ENCODE data around the gene ZNF217.
A peak's percentile ranks its signal among the peaks of the same experiment; 100 is the strongest.
"Not testable (repeated sequence)": the region's sequence is repeated elsewhere in the genome, so short reads cannot be mapped to it uniquely, and the experiment has no call there.

The ZNF217 gene

DNA sequence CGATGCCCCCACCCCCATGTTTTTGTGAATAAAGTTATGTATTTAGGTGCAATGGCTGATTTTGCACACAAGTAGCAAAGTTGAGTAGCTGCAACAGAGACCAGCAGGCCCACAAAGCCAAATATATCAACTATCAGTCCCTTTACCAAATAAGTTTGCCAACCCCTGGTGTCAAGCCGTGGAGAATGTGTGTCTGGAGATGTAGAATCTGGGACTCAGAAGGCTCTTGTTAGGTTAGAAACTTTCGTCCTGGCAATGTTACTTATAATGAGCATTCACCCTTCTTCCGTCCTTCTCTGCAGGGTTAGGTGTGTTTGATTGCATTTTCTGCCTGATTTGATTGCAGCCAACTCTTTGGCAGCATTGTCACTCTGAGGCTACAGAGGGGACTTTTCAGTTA, 57.8 kb downstream of the ZNF217 start:
- Histone ChIP-seq H3K9me3 (ENCODE audit: insufficient read depth, low read length) (no peaks in the 10 kb centered on the region), H3F3A (ENCODE audit: insufficient read depth) (no peaks in the 10 kb centered on the region), H3K4me3 (ENCODE audit: insufficient read depth, low read length, poor library complexity, severe bottlenecking) (no peak overlapping the region), H3K9ac (ENCODE audit: low read length) (no peak overlapping the region), H2AFZ (ENCODE audit: low read depth, low read length, severe bottlenecking) (no peak overlapping the region), H3K79me2 (ENCODE audit: insufficient read depth, low read length) (no peaks in the 10 kb centered on the region), H3K27me3 (ENCODE audit: low read length) (no peaks in the 10 kb centered on the region), H3K4me2 (ENCODE audit: low read depth, low read length, poor library complexity, severe bottlenecking) (no peak overlapping the region), H4K20me1 (ENCODE audit: low read depth, low read length) (no peaks in the 10 kb centered on the region), H3K36me3 (ENCODE audit: low read length) (no peaks in the 10 kb centered on the region), H3K27ac (ENCODE audit: low read depth, low read length) (no peak overlapping the region), H3K9me2 (replicated peaks; ENCODE audit: insufficient read depth, low read length) (no peaks in the 10 kb centered on the region)
- TF ChIP-seq, protein P1, sequence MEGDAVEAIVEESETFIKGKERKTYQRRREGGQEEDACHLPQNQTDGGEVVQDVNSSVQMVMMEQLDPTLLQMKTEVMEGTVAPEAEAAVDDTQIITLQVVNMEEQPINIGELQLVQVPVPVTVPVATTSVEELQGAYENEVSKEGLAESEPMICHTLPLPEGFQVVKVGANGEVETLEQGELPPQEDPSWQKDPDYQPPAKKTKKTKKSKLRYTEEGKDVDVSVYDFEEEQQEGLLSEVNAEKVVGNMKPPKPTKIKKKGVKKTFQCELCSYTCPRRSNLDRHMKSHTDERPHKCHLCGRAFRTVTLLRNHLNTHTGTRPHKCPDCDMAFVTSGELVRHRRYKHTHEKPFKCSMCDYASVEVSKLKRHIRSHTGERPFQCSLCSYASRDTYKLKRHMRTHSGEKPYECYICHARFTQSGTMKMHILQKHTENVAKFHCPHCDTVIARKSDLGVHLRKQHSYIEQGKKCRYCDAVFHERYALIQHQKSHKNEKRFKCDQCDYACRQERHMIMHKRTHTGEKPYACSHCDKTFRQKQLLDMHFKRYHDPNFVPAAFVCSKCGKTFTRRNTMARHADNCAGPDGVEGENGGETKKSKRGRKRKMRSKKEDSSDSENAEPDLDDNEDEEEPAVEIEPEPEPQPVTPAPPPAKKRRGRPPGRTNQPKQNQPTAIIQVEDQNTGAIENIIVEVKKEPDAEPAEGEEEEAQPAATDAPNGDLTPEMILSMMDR (IDR thresholded peaks at IDR 0.05; ENCODE audit: insufficient read depth, low read length, poor library complexity, severe bottlenecking): no peak
- no peak for TF ChIP-seq EZH2phosphoT487 (conservative IDR thresholded peaks at IDR 0.05; ENCODE audit: low read length)

DNA sequence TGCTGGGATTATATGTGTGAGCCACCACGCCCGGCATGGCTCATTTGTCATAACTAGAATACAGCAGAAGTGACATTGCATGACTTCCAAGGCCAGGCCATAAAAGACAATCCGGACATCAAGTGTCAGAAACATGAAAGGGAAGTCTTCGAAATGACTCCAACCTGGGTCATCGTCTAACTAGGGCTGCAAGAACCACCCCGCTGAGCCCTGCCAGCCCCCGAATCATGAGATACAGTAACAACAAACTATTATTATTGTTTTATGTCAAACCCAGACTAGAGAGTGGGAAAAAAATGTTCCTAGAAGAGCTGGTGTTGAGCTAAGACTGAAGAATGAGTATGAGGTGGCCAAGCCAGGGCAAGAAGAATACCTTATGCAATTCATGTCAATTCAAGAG, 59.6 kb downstream of the ZNF217 start:
- H3K4me3 ChIP-seq (ENCODE audit: insufficient read depth, low read length, poor library complexity, severe bottlenecking): no peak overlapping the region
- TF ChIP-seq, protein P1 (IDR thresholded peaks at IDR 0.05; ENCODE audit: insufficient read depth, low read length, poor library complexity, severe bottlenecking): no peak
- no peak for TF ChIP-seq EZH2phosphoT487 (conservative IDR thresholded peaks at IDR 0.05; ENCODE audit: low read length)
- H3K36me3 ChIP-seq (ENCODE audit: low read length): no peaks in the 10 kb centered on the region
- no peak overlapping the region for H3K4me2 ChIP-seq (ENCODE audit: low read depth, low read length, poor library complexity, severe bottlenecking)
- no peaks in the 10 kb centered on the region for H3K27me3 ChIP-seq (ENCODE audit: low read length)
- H3K79me2 ChIP-seq (ENCODE audit: insufficient read depth, low read length): no peaks in the 10 kb centered on the region
- no peaks in the 10 kb centered on the region for H3F3A ChIP-seq (ENCODE audit: insufficient read depth)
- no peak overlapping the region for H2AFZ ChIP-seq (ENCODE audit: low read depth, low read length, severe bottlenecking)
- H3K27ac ChIP-seq (ENCODE audit: low read depth, low read length): no peak overlapping the region
- no peaks in the 10 kb centered on the region for H3K9me3 ChIP-seq (ENCODE audit: insufficient read depth, low read length)
- H4K20me1 ChIP-seq (ENCODE audit: low read depth, low read length): no peaks in the 10 kb centered on the region
- H3K9ac ChIP-seq (ENCODE audit: low read length): no peak overlapping the region
- no peaks in the 10 kb centered on the region for H3K9me2 ChIP-seq (replicated peaks; ENCODE audit: insufficient read depth, low read length)

DNA sequence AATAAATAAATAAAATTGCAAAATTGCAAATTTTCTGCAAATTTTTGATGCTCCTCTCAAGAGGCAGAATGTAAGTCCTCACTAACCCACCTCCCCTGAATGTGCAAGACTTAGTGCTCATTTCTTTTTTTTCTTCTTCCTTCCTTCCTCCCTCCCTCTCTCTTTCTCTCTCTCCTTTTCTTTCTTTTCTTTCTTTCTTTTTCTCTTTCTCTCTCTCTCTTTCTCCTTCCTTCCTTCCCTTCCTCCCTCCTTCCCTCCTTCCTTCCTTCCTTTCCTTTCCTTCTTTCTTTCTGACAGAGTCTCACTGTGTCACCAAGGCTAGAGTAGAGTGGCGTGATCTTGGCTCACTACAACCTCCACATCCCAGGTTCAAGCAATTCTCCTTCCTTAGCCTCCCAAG, 60.1 kb downstream of the ZNF217 start:
- Histone ChIP-seq H2AFZ (ENCODE audit: low read depth, low read length, severe bottlenecking) (no peak overlapping the region), H3K36me3 (ENCODE audit: low read length) (no peaks in the 10 kb centered on the region), H3K27ac (ENCODE audit: low read depth, low read length) (no peak overlapping the region), H3K9ac (ENCODE audit: low read length) (no peak overlapping the region), H3K9me3 (ENCODE audit: insufficient read depth, low read length) (no peaks in the 10 kb centered on the region), H3F3A (ENCODE audit: insufficient read depth) (no peaks in the 10 kb centered on the region), H3K4me2 (ENCODE audit: low read depth, low read length, poor library complexity, severe bottlenecking) (no peak overlapping the region), H3K9me2 (replicated peaks; ENCODE audit: insufficient read depth, low read length) (no peaks in the 10 kb centered on the region), H3K27me3 (ENCODE audit: low read length) (no peaks in the 10 kb centered on the region), H3K4me3 (ENCODE audit: insufficient read depth, low read length, poor library complexity, severe bottlenecking) (no peak overlapping the region), H3K79me2 (ENCODE audit: insufficient read depth, low read length) (no peaks in the 10 kb centered on the region), H4K20me1 (ENCODE audit: low read depth, low read length) (no peaks in the 10 kb centered on the region)
- TF ChIP-seq EZH2phosphoT487 (conservative IDR thresholded peaks at IDR 0.05; ENCODE audit: low read length): no peak
- TF ChIP-seq, protein P1 (IDR thresholded peaks at IDR 0.05; ENCODE audit: insufficient read depth, low read length, poor library complexity, severe bottlenecking): no peak

DNA sequence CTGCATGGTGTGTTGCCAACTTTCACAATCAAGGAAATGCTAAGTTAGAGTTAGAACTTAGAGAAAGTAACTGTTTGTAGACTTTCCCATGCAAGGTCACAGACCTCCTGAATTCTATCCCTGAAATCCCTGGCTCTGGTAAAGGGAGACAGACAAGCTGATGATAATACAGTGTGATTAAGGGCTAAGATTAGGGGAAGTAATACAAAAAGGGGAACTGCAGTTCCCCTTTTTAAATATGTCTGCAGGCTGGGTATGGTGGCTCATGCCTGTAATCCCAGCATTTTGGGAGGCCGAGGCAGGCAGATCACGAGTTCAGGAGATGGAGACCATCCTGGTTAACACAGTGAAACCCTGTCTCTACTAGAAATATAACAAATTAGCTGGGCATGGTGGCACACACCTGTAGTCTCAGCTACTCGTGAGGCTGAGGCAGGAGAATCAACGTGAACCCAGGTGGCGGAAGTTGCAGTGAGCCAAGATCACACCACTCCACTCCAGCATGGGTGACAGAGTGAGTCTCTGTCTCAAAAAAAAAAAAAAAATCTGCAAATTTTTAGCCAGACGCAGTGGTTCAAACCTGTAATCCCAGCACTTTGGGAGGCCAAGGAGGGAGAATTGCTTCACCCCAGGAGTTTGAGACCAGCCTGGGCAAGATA, 60.9 kb downstream of the ZNF217 start:
- not testable (repeated sequence) for H3F3A ChIP-seq (ENCODE audit: insufficient read depth); H3K36me3 ChIP-seq (ENCODE audit: low read length); H3K79me2 ChIP-seq (ENCODE audit: insufficient read depth, low read length); H3K27me3 ChIP-seq (ENCODE audit: low read length); H3K9me2 ChIP-seq (replicated peaks; ENCODE audit: insufficient read depth, low read length); H3K9ac ChIP-seq (ENCODE audit: low read length); H4K20me1 ChIP-seq (ENCODE audit: low read depth, low read length); H3K9me3 ChIP-seq (ENCODE audit: insufficient read depth, low read length); H3K4me3 ChIP-seq (ENCODE audit: insufficient read depth, low read length, poor library complexity, severe bottlenecking)
- H2AFZ ChIP-seq (ENCODE audit: low read depth, low read length, severe bottlenecking): peak overlapping the region; percentile 17
- H3K27ac ChIP-seq (ENCODE audit: low read depth, low read length): 0 out of 2 replicates have a peak overlapping the region, but pooled peaks have one; percentile 1
- peak overlapping the region; percentile 30 for H3K4me2 ChIP-seq (ENCODE audit: low read depth, low read length, poor library complexity, severe bottlenecking)
